ENCODE data around the gene RAB37.

- TF ChIP-seq CTCF (conservative IDR thresholded peaks at IDR 0.05; ENCODE audit: low read length), result no peak
- TF ChIP-seq EZH2phosphoT487 (IDR thresholded peaks at IDR 0.05; ENCODE audit: borderline replicate concordance), result no peak
Observed at GRCh38 chr17:74796211-74796610, 59.2 kb downstream of the RAB37 start.

Measured in Loucy (cell line).